Neural cell (in vitro differentiated cells): ENCODE results near the gene MPZL1. TPM values are rescaled to one million over a fixed set of nuclear protein-coding genes. Genes with fewer than 3 reads are reported as not detected.

ENCODE experiments used
- H2AFZ ChIP-seq: fragments of 200-600, 300-800 bp; sonication (generic), shearing (Covaris generic); 2 replicates; pipeline ENCODE4 v1.6.0; 2014; ENCODE audit warnings: low read depth, mild to moderate bottlenecking, antibody characterized with exemption, low read length, moderate library complexity
- H3F3A ChIP-seq: fragments of 200-600 bp; shearing (Covaris generic); 2 replicates; pipeline ENCODE4 v1.6.1; 2016; ENCODE audit warnings: mild to moderate bottlenecking, moderate library complexity, mixed read lengths, antibody characterized with exemption, low read length; ENCODE audit not compliant: insufficient read depth, poor library complexity, severe bottlenecking
- H3K27ac ChIP-seq: fragments of 200-600, 300-800 bp; sonication (generic), shearing (Covaris generic); 2 replicates; pipeline ENCODE4 v1.5.1; 2014; ENCODE audit warnings: mild to moderate bottlenecking, low read length, moderate library complexity
- H3K27me3 ChIP-seq: fragments of 300-800, 200-600 bp; sonication (generic), shearing (Covaris generic); 2 replicates; pipeline ENCODE4 v1.6.0; 2014; ENCODE audit warnings: mild to moderate bottlenecking, low read depth, low read length, moderate library complexity; ENCODE audit not compliant: insufficient read depth
- H3K36me3 ChIP-seq: fragments of 300-800, 200-600 bp; sonication (generic), shearing (Covaris generic); 2 replicates; pipeline ENCODE4 v1.5.1; 2014; ENCODE audit warnings: mild to moderate bottlenecking, antibody characterized with exemption, low read length, moderate library complexity; ENCODE audit not compliant: insufficient read depth
- H3K4me2 ChIP-seq: fragments of 300-800, 200-600 bp; sonication (generic), shearing (Covaris generic); 2 replicates; pipeline ENCODE4 v1.6.0; 2014; ENCODE audit warnings: mild to moderate bottlenecking, low read length
- H3K4me3 ChIP-seq: fragments of 300-800, 200-600 bp; sonication (generic), shearing (Covaris generic); 2 replicates; pipeline ENCODE4 v1.5.1; 2014; ENCODE audit warnings: mild to moderate bottlenecking, low read length, moderate library complexity
- H3K79me2 ChIP-seq: fragments of 200-600 bp; shearing (Covaris generic); replicated peaks from 2 replicates; pipeline ENCODE4 v1.6.0; 2014; ENCODE audit warnings: mild to moderate bottlenecking, low read length, moderate library complexity; ENCODE audit not compliant: insufficient read depth
- H3K9ac ChIP-seq: fragments of 300-800, 200-600 bp; sonication (generic), shearing (Covaris generic); 2 replicates; pipeline ENCODE4 v1.6.1; 2016; ENCODE audit warnings: mild to moderate bottlenecking, low read length, mixed read lengths
- H3K9me2 ChIP-seq: fragments of 200-600 bp; shearing (Covaris generic); 2 replicates; pipeline ENCODE4 v1.6.1; 2016; ENCODE audit warnings: mild to moderate bottlenecking, low read length, mixed read lengths; ENCODE audit not compliant: insufficient read depth
- H3K9me3 ChIP-seq: fragments of 200-600, 300-800 bp; sonication (generic), shearing (Covaris generic); 2 replicates; pipeline ENCODE4 v1.6.1; 2016; ENCODE audit warnings: mild to moderate bottlenecking, mixed run types, low read length, moderate library complexity, mixed read lengths
- H4K20me1 ChIP-seq: fragments of 200-600 bp; shearing (Covaris generic); 2 replicates; pipeline ENCODE4 v1.6.1; 2016; ENCODE audit warnings: mild to moderate bottlenecking, mixed run types; ENCODE audit not compliant: insufficient read depth
- CTCF ChIP-seq: fragments of 450-650 bp; IDR thresholded peaks from 2 replicates; pipeline ENCODE4 v1.5.1; 2014; ENCODE audit warnings: antibody characterized with exemption, mild to moderate bottlenecking, moderate library complexity; ENCODE audit not compliant: poor library complexity, severe bottlenecking
- EP300 ChIP-seq: fragments of 450-650 bp; conservative IDR thresholded peaks from 2 replicates; pipeline ENCODE4 v1.6.1; 2014; ENCODE audit warnings: antibody characterized with exemption, mild to moderate bottlenecking, moderate library complexity; ENCODE audit not compliant: poor library complexity, severe bottlenecking
- EZH2 ChIP-seq: fragments of 200-600, 300-800 bp; shearing (Covaris generic), sonication (generic); IDR thresholded peaks from 2 replicates; pipeline ENCODE4 v1.6.1; 2014; ENCODE audit warnings: antibody characterized with exemption, low read length, borderline replicate concordance, mild to moderate bottlenecking; ENCODE audit not compliant: insufficient read depth, poor library complexity, severe bottlenecking
- MXI1 ChIP-seq: fragments of 450-650 bp; conservative IDR thresholded peaks from 2 replicates; pipeline ENCODE4 v1.6.1; 2014; ENCODE audit warnings: antibody characterized with exemption, mild to moderate bottlenecking; ENCODE audit not compliant: poor library complexity, severe bottlenecking
- POLR2AphosphoS5 ChIP-seq: IDR thresholded peaks from 2 replicates; pipeline ENCODE4 v1.6.1; 2012
- RAD21 ChIP-seq: fragments of 450-650 bp; conservative IDR thresholded peaks from 2 replicates; pipeline ENCODE4 v1.6.1; 2014; ENCODE audit warnings: antibody characterized with exemption, mild to moderate bottlenecking, moderate library complexity
- SMC3 ChIP-seq: fragments of 450-650 bp; conservative IDR thresholded peaks from 2 replicates; pipeline ENCODE4 v1.6.1; 2014; ENCODE audit warnings: antibody characterized with exemption, mild to moderate bottlenecking, moderate library complexity; ENCODE audit not compliant: poor library complexity
- TAF1 ChIP-seq: IDR thresholded peaks from 2 replicates; pipeline ENCODE4 v1.6.1; 2012; ENCODE audit warnings: low read depth
- polyA plus RNA-seq: library from polyadenylated mRNA; depleted of rRNA; stranded (reverse); fragments of >200 nt; gene quantifications from 2 replicates; pipeline ENCODE4 v1.2.3, GENCODE V29; 2014
- TF ChIP-seq, protein P1 (sequence below): IDR thresholded peaks from 2 replicates; pipeline ENCODE4 v1.6.1; 2012; ENCODE audit warnings: borderline replicate concordance

The MPZL1 gene
- polyA plus RNA-seq, 1 donor from 2014 or later = 167 TPM

DNA sequence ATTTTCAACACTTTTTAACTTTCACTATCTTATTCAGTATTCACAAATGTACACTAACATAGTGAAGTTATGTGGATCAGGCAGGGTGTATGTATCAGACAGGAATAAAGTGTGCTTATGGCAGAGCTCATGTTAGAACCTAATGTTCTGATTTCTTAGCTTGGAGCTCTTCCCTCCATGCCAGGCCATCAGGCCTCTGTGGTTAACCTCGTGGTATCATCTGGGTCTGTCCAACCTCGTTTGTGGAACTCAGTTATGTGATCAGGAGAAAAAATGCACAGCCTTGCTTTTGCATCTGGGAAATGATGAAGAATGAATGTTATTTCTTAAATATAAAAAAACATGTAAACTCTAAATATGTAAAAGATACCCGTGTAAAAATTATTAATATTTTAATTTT lies 86.9 kb downstream of the MPZL1 start:
- no peak overlapping the region for H3K27ac ChIP-seq
- no peak overlapping the region for H2AFZ ChIP-seq
- no peaks in the 10 kb centered on the region for H3K9me2 ChIP-seq
- no peaks in the 10 kb centered on the region for H3K9me3 ChIP-seq
- H3K4me2 ChIP-seq = no peak overlapping the region
- no peaks in the 10 kb centered on the region for H3K79me2 ChIP-seq
- H4K20me1 ChIP-seq = no peaks in the 10 kb centered on the region
- H3K9ac ChIP-seq = no peak overlapping the region
- no peaks in the 10 kb centered on the region for H3K36me3 ChIP-seq
- no peaks in the 10 kb centered on the region for H3K27me3 ChIP-seq
- no peak overlapping the region for H3K4me3 ChIP-seq
- TF ChIP-seq POLR2AphosphoS5 (no peak), MXI1 (no peak)
- TF ChIP-seq, protein P1, sequence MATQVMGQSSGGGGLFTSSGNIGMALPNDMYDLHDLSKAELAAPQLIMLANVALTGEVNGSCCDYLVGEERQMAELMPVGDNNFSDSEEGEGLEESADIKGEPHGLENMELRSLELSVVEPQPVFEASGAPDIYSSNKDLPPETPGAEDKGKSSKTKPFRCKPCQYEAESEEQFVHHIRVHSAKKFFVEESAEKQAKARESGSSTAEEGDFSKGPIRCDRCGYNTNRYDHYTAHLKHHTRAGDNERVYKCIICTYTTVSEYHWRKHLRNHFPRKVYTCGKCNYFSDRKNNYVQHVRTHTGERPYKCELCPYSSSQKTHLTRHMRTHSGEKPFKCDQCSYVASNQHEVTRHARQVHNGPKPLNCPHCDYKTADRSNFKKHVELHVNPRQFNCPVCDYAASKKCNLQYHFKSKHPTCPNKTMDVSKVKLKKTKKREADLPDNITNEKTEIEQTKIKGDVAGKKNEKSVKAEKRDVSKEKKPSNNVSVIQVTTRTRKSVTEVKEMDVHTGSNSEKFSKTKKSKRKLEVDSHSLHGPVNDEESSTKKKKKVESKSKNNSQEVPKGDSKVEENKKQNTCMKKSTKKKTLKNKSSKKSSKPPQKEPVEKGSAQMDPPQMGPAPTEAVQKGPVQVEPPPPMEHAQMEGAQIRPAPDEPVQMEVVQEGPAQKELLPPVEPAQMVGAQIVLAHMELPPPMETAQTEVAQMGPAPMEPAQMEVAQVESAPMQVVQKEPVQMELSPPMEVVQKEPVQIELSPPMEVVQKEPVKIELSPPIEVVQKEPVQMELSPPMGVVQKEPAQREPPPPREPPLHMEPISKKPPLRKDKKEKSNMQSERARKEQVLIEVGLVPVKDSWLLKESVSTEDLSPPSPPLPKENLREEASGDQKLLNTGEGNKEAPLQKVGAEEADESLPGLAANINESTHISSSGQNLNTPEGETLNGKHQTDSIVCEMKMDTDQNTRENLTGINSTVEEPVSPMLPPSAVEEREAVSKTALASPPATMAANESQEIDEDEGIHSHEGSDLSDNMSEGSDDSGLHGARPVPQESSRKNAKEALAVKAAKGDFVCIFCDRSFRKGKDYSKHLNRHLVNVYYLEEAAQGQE = no peak
- H3F3A ChIP-seq = no peaks in the 10 kb centered on the region

GRCh38 chr1:167812972-167813371 lies 91.2 kb downstream of the MPZL1 start:
- no peaks in the 10 kb centered on the region for H3K27me3 ChIP-seq
- no peak overlapping the region for H3K4me3 ChIP-seq
- H3K27ac ChIP-seq = no peak overlapping the region
- H3K36me3 ChIP-seq = no peaks in the 10 kb centered on the region
- no peaks in the 10 kb centered on the region for H3F3A ChIP-seq
- H2AFZ ChIP-seq = no peak overlapping the region
- H3K9ac ChIP-seq = no peak overlapping the region
- no peaks in the 10 kb centered on the region for H3K79me2 ChIP-seq
- no peak overlapping the region for H3K4me2 ChIP-seq
- no peaks in the 10 kb centered on the region for H3K9me2 ChIP-seq
- H3K9me3 ChIP-seq = peaks cover 6% of the 10 kb centered on the region
- no peak for TF ChIP-seq POLR2AphosphoS5
- TF ChIP-seq EP300 = no peak
- TF ChIP-seq TAF1 = no peak
- TF ChIP-seq EZH2 = no peak
- TF ChIP-seq MXI1 = no peak
- no peak for TF ChIP-seq CTCF
- no peak for TF ChIP-seq RAD21
- no peak for TF ChIP-seq SMC3
- TF ChIP-seq, protein P1 = no peak
- H4K20me1 ChIP-seq = no peaks in the 10 kb centered on the region
